Muscle layer of duodenum (tissue), 2 donors: ENCODE results near the gene ZNF609.
"Not testable (repeated sequence)": the region's sequence is repeated elsewhere in the genome, so short reads cannot be mapped to it uniquely, and the experiment has no call there.

Experiments used
- H3K27ac ChIP-seq: one replicate; pipeline ENCODE4 v1.7.0; 2013; ENCODE audit warnings: mild to moderate bottlenecking, low read length
- H3K27me3 ChIP-seq: one replicate; pipeline ENCODE4 v1.7.0; 2013; ENCODE audit warnings: low read depth, mild to moderate bottlenecking, control low read depth, low read length
- H3K36me3 ChIP-seq, 2 donors: one replicate each; pipeline ENCODE4 v1.7.0; 2013; ENCODE audit warnings: low read length in 2 of 2, control low read depth in 1 of 2, mild to moderate bottlenecking in 1 of 2; ENCODE audit not compliant: insufficient read depth in 2 of 2, control insufficient read depth in 1 of 2
- H3K4me1 ChIP-seq, 2 donors: one replicate each; pipeline ENCODE4 v1.7.0; 2013; ENCODE audit warnings: low read length in 2 of 2, mild to moderate bottlenecking in 2 of 2, control low read depth in 1 of 2, moderate library complexity in 1 of 2; ENCODE audit not compliant: insufficient read depth in 2 of 2, control insufficient read depth in 1 of 2
- H3K4me3 ChIP-seq, 2 donors: one replicate each; pipeline ENCODE4 v1.7.0; 2013; ENCODE audit warnings: low read length in 2 of 2, low read depth in 1 of 2, mild to moderate bottlenecking in 1 of 2
- H3K9me3 ChIP-seq, 2 donors: one replicate each; pipeline ENCODE4 v1.7.0; 2013; ENCODE audit warnings: low read length in 2 of 2, control low read depth in 1 of 2, mild to moderate bottlenecking in 1 of 2; ENCODE audit not compliant: control insufficient read depth in 1 of 2
- donor health status: healthy.

Gene ZNF609

DNA sequence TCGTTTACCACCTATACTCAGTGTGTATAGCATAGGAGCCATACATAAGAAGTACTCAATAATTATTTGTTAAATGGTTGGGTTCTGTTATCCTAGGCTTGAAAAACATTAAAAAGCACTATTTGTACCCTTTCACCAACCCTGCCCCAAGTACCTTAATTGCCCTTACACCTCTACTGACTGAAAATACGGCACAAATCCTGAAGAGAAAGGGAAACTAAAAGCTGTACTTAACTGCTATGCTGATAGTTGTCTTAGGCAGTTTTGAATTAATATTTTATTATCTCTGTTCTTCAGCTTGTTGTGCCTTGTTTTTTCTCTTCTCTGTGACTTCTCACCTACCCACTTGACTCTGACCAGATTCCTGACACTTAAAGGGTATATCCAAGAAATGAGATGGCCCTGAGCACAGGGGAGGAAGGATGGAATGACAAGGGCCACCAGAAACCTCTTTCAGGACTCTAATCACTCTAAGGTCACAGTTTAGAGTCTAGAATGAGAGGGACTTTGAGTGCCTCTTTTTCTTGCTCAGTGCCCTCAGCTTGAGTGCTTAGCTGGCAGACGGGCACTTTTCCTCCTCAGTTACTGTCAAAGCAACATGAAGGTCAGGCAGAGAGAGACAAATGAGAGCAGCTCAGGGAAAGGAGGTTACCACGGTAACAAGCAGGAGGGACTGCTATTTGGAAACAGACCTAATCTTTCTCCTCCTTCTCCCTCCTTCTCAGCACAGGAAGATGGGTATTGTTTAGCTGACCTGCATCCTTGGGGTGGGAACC, 136.5 kb downstream of the ZNF609 start:
- H3K27ac ChIP-seq: peak overlapping the region; percentile 64
- H3K4me3 ChIP-seq: peak overlapping the region in 1 of 2 donors; percentile 21
- no peaks in the 10 kb centered on the region for H3K27me3 ChIP-seq
- H3K9me3 ChIP-seq: no peaks in the 10 kb centered on the region
- H3K36me3 ChIP-seq: no peaks in the 10 kb centered on the region
- H3K4me1 ChIP-seq: peaks cover 8 to 25% of the 10 kb centered on the region in 2 donors

DNA sequence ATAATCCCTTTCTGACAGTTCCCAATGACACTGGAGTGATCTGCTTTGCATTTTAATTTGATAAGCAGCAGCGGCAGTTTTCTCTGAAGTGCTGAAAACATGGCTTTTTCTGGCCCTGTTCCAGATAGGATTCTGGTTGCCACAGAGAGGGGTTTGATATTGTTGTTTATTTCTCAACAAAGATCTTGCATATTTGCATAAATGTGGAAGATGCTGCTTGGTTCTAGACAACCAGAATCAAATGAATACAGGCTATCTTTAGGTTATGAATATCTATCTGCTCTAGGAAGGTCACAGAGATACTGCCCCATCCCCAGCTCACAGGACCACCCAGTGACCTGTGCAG, 137.1 kb downstream of the ZNF609 start:
- Histone ChIP-seq H3K4me3 (no peak overlapping the region), H3K27me3 (no peaks in the 10 kb centered on the region), H3K9me3 (no peaks in the 10 kb centered on the region), H3K4me1 (peaks cover 8 to 29% of the 10 kb centered on the region in 2 donors), H3K27ac (no peak overlapping the region), H3K36me3 (no peaks in the 10 kb centered on the region)

DNA sequence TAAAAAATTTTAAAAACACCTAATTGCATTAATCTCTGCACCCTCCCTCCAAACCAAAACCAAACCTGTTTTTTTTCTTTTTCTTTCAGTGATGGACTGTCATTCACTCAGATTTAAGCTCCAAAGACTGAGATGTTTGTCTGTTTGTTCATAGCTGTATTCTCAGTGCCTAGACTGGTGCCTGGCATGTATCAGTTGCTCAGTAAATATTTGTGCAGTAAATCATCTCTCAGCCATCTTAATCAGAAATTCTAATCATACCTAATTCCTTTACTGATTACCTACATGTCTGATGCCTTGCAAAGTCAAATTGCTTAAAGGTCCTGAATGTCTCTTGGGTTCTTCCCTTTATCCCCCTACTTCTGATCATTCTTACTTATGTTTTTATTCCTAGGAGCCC, 138.8 kb downstream of the ZNF609 start:
- H3K36me3 ChIP-seq: no peaks in the 10 kb centered on the region
- H3K4me3 ChIP-seq: no peak overlapping the region
- H3K27me3 ChIP-seq: no peaks in the 10 kb centered on the region
- H3K9me3 ChIP-seq: no peaks in the 10 kb centered on the region
- H3K4me1 ChIP-seq: peaks cover 8 to 29% of the 10 kb centered on the region in 2 donors
- H3K27ac ChIP-seq: no peak overlapping the region

DNA sequence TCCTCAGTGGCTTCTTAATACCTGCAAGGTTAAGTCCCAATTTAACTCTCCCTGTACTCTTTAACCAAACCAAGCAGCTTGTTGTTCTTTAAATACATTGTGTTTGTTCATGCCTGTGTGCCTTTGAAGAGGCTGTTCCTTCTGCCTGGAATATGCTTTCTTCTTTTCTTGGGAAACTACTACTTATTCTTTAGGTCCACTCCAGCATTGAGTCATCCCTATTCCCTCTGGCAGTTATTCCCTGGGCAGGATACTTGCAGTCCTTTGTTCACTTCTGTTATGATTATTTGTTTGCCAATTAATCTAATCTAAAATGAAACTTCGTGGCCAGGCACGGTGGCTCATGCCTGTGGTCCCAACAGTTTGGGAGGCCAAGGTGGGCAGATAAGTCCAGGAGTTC, 139.3 kb downstream of the ZNF609 start:
- Histone ChIP-seq H3K4me1 (peaks cover 8 to 29% of the 10 kb centered on the region in 2 donors), H3K27me3 (no peaks in the 10 kb centered on the region), H3K27ac (no peak overlapping the region), H3K36me3 (no peaks in the 10 kb centered on the region), H3K9me3 (no peaks in the 10 kb centered on the region), H3K4me3 (no peak overlapping the region)

DNA sequence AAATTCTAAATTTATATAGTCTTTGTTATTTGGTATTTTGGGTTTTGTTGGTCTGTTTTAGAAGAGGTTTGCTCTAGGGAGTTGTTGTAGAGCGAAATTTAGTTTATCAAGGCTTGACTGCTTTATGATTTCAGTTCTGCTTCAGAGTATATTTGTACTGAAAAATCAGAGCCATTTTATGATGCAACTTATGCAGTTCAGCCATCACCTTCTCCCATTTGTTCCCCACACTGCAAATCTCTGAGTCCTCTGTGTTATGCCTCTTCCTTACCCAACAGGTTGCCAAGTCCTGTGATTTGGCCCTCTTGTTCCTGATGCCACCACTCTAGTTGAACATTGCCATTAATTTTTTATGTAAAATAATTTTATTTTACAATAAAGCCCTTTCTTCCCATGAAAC, 140.4 kb downstream of the ZNF609 start:
- Histone ChIP-seq H3K27ac (no peak overlapping the region), H3K9me3 (no peaks in the 10 kb centered on the region), H3K4me1 (peaks cover 8 to 29% of the 10 kb centered on the region in 2 donors), H3K36me3 (no peaks in the 10 kb centered on the region), H3K4me3 (no peak overlapping the region), H3K27me3 (no peaks in the 10 kb centered on the region)

DNA sequence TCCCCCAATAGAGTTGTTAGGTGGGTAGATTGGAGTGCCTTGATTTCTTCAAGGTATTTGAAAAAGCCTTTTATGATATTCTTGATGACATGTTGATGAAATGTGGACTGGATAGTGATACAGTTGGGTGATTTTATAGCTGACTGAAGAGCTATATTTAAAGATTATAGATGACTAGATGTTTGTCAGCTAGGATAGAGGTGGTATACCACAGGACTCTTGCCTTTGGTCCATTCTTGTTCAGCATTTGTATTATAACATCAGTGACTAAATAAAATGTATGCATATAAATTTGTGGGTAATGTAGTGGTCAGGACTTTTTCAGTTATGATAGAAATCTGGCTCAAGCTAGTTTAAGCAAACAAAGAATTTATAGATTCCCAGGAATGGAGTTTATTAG, 143.9 kb downstream of the ZNF609 start:
- no peak overlapping the region for H3K4me3 ChIP-seq
- H3K27ac ChIP-seq: no peak overlapping the region
- no peaks in the 10 kb centered on the region for H3K36me3 ChIP-seq
- H3K27me3 ChIP-seq: no peaks in the 10 kb centered on the region
- peaks cover 0 to 9% of the 10 kb centered on the region in 2 donors for H3K4me1 ChIP-seq
- no peaks in the 10 kb centered on the region for H3K9me3 ChIP-seq

DNA sequence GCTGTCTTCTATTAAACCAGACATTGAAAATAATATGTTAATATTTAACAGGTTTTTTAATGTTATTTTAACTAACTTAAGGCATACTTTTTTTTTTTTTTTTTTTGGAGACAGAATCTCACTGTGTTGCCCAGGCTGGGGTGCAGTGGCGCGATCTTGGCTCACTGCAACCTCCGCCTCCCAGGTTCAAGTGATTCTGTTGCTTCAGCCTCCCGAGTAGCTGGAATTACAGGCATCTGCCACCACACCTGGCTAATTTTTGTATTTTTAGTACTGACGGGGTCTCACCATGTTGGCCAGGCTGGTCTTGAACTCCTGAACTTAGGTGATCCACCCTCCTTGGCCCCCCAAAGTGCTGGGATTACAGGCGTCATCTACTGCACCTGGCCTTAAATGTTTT, 147.0 kb downstream of the ZNF609 start:
- H3K4me1 ChIP-seq: peaks cover 0 to 15% of the 10 kb centered on the region in 2 donors
- H3K4me3 ChIP-seq, H3K9me3 ChIP-seq, H3K36me3 ChIP-seq, H3K27ac ChIP-seq, H3K27me3 ChIP-seq: not testable (repeated sequence)

DNA sequence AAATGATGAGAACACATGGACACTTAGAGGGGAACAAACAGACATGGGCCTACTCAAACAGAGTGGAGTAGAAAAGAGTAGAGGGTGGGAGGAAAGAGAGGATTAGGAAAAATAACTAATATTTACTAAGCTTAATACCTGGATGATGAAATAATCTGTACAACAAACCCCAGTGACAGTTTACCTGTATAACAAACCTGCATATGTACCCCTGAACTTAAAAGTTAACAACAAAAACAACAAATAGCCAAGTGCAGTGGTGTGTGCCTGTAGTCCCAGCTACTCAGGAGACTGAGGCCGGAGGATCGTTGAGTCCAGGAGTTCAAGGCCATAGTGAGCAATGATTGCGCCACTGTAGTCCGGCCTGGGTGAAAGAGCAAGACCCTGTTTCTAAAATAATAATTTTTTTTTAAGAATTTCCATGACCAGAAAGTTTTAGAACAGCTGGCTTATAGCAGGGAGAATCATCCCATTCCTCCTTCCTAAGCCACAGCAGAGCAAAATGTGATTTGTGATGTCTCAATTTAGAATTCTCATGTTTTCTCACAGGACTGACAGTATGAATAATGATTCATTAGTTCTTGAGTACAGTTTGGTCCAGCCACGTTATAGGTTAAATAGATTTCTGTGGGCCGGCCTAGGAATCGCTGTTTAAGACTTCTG, 150.0 kb downstream of the ZNF609 start:
- Histone ChIP-seq H3K27me3 (no peaks in the 10 kb centered on the region), H3K27ac (no peak overlapping the region), H3K9me3 (no peaks in the 10 kb centered on the region), H3K36me3 (no peaks in the 10 kb centered on the region), H3K4me3 (no peak overlapping the region), H3K4me1 (peaks cover 0 to 15% of the 10 kb centered on the region in 2 donors)

DNA sequence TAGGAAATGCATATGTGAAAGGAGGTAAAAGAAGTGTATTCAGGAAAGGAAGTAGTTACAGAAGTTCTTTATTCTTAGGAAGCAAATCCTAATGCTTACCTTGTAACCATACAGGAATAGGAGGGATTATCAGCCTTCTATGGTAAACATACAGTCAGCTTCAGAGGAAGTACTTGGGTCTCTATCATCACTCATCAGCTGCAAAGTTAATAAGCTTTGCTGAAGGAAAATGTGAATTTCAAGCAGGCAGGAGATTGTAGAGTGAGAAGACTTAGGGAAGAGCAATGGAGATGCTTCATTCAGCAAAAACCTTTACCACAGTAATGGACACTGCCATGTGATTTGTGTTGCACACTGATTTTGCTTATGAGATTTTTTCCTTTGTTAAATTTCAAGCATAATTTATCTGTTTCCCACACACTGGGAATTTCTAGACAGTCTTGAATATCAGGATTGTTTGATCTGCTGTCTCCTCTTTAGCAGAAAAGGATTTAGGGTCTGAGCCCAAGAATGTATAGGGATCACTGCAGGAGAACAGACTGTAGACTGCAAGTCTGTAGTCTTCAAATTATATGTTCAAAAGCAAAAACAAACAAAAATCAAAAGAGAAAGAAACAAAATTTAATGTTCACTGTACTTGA, 150.8 kb downstream of the ZNF609 start:
- no peak overlapping the region for H3K27ac ChIP-seq
- H3K27me3 ChIP-seq: no peaks in the 10 kb centered on the region
- no peaks in the 10 kb centered on the region for H3K36me3 ChIP-seq
- peaks cover 0 to 15% of the 10 kb centered on the region in 2 donors for H3K4me1 ChIP-seq
- no peak overlapping the region for H3K4me3 ChIP-seq
- H3K9me3 ChIP-seq: no peaks in the 10 kb centered on the region

DNA sequence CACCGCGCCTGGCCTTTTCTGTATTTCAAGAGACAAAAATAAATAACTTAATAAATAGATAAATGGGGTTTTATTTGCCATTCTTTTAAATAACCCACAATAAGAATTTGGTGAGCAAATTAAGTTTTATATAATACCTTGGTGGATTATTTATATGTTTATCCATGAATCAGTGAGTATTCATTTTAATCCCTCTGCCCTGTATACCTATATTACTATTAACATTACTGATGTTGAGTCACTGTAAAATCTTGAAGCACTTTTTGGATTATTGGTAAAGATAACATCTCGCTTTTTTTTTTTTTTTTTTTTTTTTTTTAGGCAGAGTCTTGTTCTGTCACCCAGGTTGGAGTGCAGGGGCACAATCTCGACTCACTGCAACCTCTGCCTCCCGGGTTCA, 154.1 kb downstream of the ZNF609 start:
- Histone ChIP-seq H3K9me3 (no peaks in the 10 kb centered on the region), H3K36me3 (no peaks in the 10 kb centered on the region)

DNA sequence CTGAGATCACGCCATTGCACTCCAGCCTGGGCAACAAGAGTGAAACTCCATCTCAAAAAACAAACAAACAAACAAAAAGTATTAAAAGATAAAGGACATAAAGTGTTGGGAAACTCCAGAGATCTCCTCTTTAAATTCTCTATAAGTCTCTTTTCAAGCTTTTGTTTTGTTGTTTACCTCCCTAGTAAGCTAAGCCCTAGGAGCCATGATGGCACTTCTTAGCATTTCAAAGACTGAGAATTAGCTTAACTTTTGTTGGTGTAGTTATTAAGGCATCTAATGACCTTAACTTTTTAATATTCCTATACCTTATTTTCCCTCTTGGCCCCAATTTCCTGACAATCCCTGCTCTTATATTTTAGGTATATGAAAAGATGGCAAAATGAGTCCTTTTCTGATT, 157.3 kb downstream of the ZNF609 start:
- Histone ChIP-seq H3K36me3 (no peaks in the 10 kb centered on the region), H3K4me1 (peaks cover 11 to 30% of the 10 kb centered on the region in 2 donors), H3K9me3 (no peaks in the 10 kb centered on the region), H3K27me3 (no peaks in the 10 kb centered on the region), H3K27ac (no peak overlapping the region), H3K4me3 (no peak overlapping the region)

More for the DNA sequence above, 154.1 kb downstream of the ZNF609 start:
- Histone ChIP-seq H3K4me3 (no peak overlapping the region), H3K27me3 (no peaks in the 10 kb centered on the region), H3K27ac (no peak overlapping the region), H3K4me1 (peaks cover 0 to 21% of the 10 kb centered on the region in 2 donors)
